Stimulated activated CD4-positive, alpha-beta T cell treated with anti-CD3 and anti-CD28 coated beads, Interleukin-15, amount 100 ng/mL, for 48 hours (primary cell): ENCODE results near the gene GRB7.
A peak's percentile ranks its signal among the peaks of the same experiment; 100 is the strongest.
"Not testable (repeated sequence)": the region's sequence is repeated elsewhere in the genome, so short reads cannot be mapped to it uniquely, and the experiment has no call there.

Source experiments
- DNase-seq, 2 donors: peaks; one replicate each; pipeline ENCODE4 v3.0.0-alpha.2; 2020; ENCODE audit warnings: low read depth in 2 of 2

GRB7 gene

DNA sequence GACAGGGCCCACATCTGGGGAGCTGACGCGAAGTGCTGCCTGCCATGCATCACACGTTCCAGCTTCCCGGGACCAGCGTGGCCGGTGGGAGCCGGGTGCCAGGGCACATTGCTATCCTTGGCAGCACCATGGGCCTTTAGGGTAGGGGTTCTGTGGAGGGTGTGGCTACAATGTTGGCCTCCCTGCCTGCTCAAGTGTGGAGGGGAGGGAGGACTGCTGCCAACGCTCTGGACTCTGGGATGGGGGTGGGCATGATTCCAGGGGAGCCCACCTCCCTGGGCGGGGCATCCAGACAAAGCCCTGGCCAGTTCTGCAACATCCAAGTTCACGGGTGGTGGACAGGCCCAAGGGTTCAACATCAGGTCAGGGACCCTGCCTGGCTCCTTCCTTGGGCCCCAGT is 13.9 kb downstream of the GRB7 start:
- DNase-seq = no peak

DNA sequence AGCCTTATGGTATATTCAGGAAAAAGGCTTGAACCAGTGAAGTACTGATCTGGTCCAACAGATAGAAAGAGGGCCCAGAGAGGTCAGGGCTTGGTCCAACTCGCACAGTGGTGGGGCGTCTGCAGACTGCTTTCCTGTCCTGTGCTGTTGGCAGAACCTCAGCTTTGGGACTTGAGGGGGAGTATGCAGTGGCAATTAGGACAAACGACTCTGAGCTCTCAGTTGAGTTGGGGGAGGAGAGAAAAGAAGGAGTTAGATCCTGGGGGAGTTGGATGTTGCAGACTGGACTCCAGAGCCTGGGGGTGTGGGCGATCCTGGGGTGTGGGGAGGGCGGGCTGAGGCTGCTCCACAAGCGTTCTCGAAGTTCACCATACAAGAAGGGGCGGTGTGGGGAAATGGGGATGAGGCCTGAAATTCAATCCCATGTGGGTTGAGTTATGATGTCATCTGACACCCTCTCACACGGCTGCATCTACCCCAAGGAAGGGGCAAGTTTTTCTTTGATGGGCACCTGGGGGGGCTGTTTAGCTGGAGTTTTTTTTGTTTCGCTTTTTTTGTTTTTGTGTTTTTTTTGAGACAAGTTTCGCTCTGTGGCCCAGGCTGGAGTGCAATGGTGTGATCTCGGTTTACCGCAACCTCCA is 14.6 kb downstream of the GRB7 start:
- no peak for DNase-seq

DNA sequence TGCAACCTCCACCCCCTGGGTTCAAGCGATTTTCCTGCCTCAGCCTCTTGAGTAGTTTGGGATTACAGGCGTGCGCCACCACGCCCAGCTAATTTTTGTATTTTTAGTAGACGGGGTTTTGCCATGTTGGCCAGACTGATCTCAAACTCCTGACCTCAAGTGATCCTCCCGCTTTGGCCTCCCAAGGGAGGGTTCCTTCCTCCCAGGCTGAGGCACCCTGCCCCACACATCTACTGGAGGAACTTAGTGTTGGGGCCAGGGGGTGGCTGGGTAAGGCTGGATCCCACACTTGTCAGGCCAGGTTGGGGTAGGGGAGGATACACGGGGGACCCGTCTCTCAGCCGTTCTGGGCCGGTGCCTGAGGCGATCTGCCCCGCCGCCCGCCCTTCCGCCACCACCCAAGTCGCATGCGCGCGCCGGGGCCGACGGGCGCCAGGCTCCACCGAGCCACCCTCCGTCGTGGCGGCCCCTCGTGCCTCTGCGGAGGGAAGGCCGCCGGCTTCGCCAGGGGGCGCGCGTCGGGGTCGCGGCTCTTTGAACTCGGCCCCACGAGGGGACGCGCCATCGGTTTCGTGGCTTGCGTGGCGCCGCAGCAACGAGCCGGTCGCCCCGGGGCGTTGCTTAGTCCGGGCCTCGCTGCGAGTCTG is 15.9 kb downstream of the GRB7 start:
- DNase-seq = no peak

DNA sequence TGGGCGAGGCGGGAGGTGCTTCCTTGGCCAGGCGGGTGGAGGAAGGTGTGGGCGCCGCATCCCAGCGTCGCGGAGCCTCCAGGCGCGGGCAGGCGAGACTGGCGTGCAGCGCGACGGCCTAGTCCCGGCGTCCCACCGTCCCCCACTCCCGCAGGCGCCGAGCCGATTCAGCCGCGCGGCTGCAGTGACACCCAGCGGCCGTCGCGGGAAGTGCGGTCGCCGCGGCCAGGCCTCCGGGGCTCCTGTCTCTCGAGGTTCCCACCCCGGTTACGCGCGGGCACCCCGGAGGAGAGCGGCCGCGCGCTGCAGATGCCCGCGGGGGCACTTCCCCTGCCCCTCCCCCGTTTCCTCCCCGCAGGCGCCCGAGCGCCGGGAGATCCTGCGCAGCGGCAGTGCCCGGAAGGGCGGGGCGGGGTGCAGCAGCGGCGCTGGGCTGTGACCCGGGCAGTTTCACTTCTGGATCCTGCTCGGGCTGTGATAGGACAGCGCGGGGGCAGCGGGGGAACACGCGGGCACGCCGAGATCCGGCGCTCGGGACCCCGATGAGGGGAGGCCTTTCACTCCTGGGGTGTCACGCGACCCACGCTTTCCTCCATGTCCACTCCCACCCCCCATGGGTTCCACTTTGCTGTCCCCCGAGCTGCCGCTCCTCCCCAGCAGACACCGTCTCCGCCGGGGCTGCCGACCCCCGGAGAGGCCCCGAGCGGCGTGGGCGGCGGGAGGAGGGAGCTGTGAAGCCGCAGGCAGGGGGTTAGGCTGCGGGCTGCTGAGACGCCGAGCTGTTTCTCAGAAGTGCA is 16.6 kb downstream of the GRB7 start:
- peak; percentile 92 to 95 for DNase-seq

DNA sequence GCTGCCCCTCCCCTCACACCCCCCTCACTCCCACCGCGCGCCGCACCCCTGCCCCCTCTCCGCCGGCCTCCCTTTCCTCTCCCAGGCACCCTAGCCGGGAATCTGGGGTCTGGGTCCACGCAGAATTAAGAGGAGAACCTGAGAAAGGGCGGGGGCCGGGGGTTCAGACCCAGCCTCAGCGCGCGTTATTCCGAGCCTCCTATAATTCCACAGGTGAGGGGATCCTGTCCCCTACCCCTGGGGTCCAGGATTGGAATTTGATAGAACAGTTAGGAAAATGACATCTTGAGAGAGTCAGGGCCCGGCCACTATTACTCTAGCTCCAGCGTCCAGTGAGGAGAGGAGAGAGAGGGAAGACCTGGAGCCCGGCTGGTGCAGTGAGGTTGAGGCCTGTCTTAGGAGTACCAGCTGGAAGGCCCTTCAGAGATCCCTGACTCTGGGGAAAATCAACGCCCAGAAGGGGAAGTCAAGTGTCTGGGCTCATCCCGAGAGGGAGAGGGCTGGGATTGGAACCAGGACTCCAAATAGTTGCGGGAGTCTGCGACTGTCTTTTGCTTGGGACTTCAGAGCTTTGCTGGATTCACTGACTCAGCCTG is 17.3 kb downstream of the GRB7 start:
- DNase-seq = no peak

DNA sequence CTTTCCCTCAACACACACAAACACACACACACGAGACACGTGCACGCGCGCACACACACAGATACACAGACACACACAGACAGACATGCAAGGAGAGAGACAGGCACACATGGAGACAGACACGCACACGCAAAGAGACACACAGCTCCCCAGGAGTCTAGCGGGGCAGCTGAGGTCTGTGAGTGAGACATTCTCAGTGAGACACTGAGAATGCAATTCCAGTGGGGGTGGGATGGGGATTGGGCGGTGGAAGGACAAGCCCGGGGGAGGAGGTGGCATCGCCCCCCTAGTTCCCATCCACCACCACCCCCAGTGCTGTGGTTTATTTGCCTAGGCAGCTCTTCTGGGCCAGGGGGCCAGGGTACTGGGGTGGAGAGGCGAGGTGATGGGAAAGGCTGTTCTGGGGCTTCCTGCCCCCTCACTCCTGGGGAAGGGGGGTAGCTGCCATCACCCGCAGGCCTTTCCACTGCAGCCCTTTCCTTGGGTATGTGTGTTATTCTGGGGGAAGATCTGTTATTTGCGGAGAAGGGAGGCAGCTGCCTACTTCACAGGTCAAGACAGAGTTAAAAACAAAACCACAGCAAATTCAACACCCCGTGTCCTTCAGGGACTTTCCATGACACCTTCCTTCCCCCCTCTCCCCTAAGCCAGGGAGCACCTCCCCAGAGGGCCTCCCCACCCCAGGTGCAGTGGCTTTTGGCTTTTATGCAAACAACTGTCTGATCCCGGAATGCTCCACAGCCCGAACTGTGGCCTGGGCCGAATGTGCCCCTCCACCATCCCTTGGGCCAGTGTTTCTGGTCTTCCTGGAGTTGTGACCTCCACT is 18.0 kb downstream of the GRB7 start:
- DNase-seq = no peak

DNA sequence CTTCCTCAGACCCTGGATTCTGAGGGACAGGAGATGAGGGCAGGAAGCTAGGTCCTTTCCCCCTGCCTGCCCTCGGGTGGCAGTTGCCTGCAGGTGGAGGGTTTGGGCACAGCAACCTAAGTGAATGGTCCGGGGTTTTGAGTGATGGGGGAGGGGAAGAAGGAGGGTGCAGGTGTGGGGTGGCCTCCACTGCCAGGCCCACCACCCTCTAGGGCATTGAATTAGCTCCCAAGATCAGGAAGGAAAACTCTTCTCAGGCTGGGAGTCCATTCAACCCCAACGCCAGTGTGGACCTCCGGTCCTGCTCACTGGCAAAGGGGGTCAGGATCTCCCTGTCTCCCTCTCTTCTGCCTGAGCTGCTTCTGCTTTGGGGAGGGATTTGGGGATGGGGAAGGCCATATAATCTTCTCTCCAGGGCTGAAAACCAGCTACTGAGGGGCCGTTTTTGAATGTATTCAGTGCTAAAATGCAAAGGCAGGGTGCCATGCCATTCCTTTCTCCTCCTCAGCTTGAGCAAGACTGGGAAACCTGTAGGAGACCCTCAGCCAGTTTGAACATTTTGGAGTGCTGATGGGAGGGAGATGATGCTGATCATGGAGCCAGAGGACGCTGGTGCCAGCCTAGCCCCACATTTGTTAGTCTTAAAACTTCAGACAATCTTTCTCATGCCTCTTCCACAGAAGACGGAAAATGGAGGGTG is 18.8 kb downstream of the GRB7 start:
- DNase-seq = no peak

DNA sequence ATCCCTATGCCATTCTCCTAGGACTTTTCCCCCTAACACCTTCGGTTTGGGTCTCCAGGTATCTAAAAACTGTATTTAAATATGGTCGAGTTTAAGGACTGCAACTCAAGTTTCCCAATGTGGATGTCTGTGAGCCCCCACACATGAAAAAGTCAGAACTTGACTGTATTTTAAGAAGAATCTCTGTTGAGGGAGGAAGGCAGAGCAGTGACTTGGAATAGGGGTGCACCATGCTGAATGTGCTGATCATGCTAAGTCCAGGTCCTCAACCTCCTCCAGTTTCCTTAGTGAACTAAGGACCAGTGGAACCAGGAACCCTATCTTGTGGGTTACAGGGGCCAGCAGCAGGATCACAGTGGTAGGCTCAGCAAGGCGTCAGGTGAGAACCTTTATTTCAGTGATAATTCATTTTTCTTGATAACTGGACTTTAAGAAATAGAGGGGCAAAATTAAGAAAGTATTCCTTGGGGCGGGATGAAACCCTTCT is 19.5 kb downstream of the GRB7 start:
- no peak for DNase-seq

DNA sequence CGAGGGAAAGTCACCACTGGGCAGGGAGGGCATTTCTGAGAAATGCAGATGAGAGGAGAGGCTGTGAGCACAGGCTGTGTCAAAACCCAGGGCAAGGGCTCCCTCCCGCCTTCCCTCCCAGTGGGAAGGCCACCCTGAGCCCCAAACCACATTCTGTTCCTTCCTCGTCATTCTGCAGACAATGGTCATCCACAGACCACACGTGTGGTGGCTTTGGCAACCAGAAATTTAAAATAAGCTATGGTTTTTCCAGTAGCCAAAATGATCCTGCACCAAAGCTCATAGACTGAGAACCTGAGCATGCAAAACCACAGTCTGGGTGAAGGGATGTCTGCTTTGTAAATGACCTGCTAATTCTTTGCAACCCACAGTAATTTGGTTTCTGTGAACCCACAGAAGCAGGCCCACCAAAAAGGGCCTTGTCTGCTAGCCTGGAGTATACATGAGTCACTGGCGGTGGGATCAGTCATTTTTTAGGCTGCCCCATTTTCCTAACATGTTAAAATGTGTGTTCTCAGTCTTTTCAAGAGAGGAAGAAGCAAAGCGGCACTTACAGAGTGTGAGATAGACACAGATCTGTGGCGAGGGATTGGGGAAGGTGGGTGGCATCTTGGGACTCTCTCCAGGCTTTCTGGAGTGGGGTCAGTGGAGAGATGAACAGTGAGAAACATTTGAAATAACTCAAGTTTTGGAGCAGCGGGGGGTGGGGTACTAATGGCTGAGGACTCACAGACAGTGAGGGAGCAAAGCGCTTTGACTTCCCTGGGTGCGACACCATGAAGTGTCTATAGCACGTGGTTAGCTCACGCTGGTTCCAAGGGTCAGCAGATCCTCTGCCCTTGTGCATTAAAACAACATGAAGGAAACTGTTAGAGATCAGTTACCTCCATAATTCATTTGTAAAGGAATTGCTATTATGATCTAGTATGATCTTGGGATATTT is 20.5 kb downstream of the GRB7 start:
- peak in 1 of 2 donors; percentile 49 for DNase-seq

DNA sequence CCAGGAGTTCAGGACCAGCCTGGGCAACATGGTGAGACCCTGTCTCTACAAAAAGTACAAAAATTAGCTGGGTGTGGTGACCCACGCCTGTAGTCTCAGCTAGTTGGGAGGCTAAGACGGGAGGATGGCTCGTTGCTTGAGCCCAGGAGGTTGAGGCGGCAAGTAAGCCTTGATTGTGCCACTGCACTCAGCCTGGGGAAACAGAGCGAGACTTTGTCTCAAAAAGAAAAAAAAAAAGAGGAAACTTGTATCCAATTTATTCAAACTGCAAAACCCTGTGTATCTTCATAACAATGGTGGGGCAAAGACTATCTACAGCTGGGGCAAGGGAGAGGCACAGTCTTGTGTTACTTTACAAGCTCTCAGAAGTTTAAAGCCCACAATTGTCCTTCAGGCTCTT is 21.5 kb downstream of the GRB7 start:
- no peak for DNase-seq

DNA sequence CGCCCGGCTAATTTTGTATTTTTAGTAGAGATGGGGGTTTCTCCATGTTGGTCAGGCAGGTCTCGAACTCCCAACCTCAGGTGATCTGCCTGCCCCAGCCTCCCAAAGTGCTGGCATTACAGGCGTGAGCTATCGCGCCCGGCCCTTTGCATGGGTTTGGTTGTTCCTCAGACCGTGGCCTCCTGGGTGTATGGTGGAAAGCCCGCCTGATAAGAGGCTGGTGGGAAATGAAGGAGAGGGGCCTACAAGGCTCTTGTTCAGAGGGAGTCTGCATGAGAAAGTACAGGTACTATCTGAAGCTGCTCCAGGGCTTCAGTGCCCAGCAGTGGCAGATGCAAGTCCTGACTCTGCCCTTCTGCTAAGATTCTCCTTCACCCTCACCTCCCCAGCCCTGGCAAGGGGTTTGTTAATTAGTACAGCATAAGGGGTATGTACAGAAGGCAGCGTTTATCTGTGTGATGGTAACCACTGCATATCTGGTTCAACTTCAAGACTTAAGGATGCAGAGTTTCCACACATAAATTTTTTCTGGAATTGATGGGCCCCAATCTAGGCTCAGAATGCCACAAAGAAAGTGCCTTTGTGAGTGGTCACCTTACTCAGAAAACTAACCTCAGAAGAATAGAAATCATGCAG is 24.2 kb downstream of the GRB7 start:
- DNase-seq = no peak

DNA sequence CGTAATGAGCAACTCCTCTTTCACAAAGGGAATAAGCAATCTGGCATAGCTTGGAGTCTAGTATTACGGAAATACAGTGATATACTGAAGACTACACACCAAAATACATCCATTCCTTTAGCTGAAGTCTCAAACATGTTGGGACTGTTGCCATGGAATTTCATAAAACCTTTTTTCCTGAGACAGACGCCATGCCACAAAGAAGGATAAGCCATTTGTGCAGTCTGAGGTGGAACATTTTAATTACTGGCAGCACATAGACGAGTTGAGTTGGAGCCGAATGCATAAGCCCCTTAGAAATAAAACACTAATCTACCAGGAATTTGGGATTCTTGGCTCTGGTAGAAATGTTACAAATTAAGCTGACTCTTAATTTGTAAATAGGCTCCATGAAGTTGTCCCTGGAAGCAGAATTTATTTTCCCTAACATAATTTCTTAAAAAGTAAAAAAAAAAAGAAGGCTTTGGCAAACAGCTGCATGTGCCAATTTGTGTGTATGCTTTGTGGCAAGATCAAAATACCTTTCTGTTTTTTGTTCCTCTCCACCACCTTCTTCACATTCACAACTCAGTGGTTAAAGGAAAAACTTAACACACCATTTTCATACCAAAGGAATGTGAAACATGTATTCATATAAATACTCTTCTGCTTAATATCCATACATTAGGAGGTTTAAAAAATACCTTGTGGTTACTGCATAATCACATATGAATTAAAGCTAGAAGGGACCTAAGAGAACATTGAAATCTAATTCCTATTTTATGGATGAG is 25.5 kb downstream of the GRB7 start:
- no peak for DNase-seq

DNA sequence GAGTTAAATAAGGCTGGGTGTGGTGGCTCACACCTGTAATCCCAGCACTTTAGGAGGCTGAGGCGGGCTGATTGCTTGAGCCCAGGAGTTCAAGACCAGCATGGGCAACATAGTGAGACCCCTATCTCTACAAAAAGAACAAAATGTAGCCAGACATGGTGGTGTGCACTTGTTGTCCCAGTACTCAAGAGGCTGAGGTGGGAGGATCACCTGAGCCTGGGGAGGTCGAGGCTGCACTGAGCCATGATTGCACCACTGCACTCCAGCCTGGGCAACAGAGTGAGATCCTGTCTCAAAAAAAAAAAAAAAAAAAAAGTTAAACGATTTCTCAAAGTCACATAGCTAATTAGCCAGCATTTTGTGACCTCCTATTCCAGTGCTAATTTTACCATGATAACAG is 26.4 kb downstream of the GRB7 start:
- not testable (repeated sequence) for DNase-seq

DNA sequence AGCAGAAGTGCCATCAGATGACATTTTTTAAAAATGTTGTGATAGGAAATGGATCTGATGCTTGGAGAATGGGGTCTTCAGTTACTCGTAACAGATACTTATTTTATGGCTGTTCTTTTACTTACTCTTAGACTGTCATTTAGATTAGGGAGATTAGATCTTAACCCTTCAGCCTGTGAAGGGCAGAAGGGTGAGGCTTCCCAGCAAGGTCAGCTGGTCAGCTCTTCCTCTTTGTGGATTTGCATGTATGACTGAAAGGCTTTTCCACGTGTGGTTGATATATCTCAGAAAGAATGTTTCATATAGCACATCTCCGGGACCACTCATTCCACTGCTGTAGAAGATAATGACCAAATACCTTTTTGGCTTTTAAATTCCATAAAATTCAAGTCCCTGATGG is 27.4 kb downstream of the GRB7 start:
- DNase-seq = no peak

DNA sequence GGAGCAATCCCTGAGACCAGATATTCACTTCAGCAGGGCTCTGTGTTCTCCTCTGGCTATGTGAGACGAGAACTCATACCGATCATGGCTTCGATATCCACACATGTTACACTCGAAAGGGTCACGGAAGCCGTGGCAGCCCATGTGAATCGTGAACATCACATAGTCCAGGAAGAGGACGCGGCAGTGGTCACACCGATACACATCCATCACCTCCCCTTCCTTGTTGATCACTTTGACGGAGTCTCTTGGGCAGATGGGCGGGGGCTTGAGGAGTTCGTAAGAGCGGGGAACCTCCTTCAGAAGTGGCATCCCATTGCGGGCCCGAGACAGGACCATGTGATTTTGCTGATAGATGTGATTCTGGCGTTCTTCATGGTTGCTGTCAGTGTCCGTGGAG is 28.0 kb downstream of the GRB7 start:
- DNase-seq = no peak

DNA sequence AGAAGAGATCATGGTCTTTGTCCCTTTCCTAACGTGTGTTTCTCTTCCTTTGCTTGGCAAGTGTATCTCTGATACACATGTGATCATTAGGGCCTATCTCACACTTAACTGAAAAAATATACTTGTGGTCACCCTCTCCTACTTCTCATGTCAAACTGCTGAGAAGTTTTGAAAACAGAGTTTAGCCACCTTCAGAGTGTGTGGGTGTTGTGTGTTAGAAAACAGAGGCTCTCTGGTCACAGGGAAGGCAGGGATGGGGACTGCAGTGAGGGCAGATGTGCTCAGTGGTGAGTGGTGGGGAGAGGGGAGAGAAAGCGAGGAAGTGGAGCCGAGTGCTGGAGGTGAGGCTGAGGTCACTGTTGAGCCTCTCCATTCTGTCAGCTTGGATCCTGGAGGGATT is 29.4 kb downstream of the GRB7 start:
- DNase-seq = no peak

DNA sequence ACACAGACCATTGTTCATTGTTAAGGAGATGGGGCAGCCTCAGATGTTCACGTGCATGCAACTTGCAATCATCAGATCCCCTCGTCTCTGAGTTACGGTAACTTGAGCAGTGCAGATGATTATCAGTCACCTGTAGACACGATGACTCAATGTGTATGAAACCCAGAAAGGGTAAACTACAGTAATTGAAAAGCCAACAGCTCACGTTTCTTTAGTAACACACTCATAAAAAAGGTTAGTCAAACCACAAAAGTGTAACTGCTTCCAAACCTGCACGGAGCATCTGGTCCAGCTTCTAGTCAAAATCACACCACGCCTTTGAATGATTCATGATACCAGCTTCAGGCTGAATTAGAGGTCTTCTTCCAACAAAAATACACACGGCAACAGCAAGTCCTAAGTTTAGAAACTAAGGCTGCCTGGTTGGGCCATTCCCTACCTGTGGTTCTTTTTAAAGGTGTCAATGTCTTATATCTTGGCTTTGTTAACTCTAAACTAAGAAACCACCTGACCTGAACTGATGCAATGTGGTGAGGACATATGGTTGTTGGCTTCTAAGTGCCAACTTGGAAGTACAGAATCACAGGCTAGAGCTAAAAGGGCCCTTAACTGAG is 32.3 kb downstream of the GRB7 start:
- DNase-seq = peak; percentile 46 to 71

DNA sequence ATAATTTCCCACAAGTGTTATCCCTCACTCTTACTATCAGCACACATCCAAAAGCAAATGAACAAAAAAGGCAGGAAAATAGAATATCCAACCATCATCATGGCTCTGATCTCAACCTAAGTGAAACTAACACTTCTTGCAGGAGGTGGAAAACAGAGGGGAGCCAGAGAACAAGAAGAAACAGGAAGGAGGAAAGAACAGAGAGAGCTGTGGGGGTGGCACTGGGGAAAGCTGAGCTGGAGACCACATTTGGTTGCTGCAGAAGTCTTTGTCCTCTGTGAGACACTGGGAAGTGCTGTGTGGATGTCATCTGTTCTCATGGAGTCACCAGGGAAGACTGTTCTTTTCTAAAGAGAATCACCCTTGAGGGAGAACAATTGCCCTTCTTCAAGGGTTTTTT is 34.7 kb downstream of the GRB7 start:
- DNase-seq = no peak
